D721Med (cell line): ENCODE data around the gene ZNF205.

ENCODE experiments used
- DNase-seq: peaks from one replicate; pipeline ENCODE4 v3.0.0; 2011; ENCODE audit warnings: low spot score; ENCODE audit not compliant: insufficient read length
- FAIRE-seq: peaks from 2 replicates; lab custom pipeline; 2011; peaks lifted over from hg19 to GRCh38; lab: Jason Lieb, UNC
- CTCF ChIP-seq: IDR thresholded peaks from 2 replicates; pipeline ENCODE4 v1.5.1; 2012; ENCODE audit warnings: mild to moderate bottlenecking, control low read depth; ENCODE audit not compliant: insufficient read depth; ENCODE audit errors: missing control alignments

Gene ZNF205

GRCh38 chr16:3087243-3088235 is 24.8 kb upstream of the ZNF205 start:
- FAIRE-seq (no peak), DNase-seq (no peak)
- TF ChIP-seq CTCF = no peak

GRCh38 chr16:3088450-3088849 is 23.9 kb upstream of the ZNF205 start:
- TF ChIP-seq CTCF = no peak
- FAIRE-seq (no peak), DNase-seq (no peak)

- TF ChIP-seq CTCF = no peak
- FAIRE-seq = no peak
- DNase-seq = no peak
These were observed 23.3 kb upstream of the ZNF205 start for GRCh38 chr16:3088925-3089716.

- no peak for DNase-seq
- TF ChIP-seq CTCF = no peak
- FAIRE-seq = no peak
These were observed 22.4 kb upstream of the ZNF205 start for GRCh38 chr16:3089717-3090592.

GRCh38 chr16:3091551-3091950 is 20.8 kb upstream of the ZNF205 start:
- FAIRE-seq (no peak), DNase-seq (no peak)
- no peak for TF ChIP-seq CTCF

GRCh38 chr16:3092501-3092941 is 19.9 kb upstream of the ZNF205 start:
- DNase-seq (no peak), FAIRE-seq (no peak)
- TF ChIP-seq CTCF = no peak
